ENCODE measurements around the gene CFAP298. TPM values are rescaled to one million over a fixed set of nuclear protein-coding genes. Genes with fewer than 3 reads are reported as not detected.

The CFAP298 gene
- polyA plus RNA-seq, 10 donors: 22.0 to 34.5 (median 28.6) TPM

GRCh38 chr21:32603131-32603530, 9.0 kb downstream of the CFAP298 start:
- DNase-seq: no peak

GRCh38 chr21:32602099-32602498, 10.1 kb downstream of the CFAP298 start:
- DNase-seq: no peak

- DNase-seq: no peak
Observed at GRCh38 chr21:32599526-32599925, 12.7 kb downstream of the CFAP298 start.

GRCh38 chr21:32599091-32599490, 13.1 kb downstream of the CFAP298 start:
- no peak for DNase-seq

- DNase-seq: peak in 1 of 3 donors; percentile 66
Observed at GRCh38 chr21:32597205-32597604, 15.0 kb downstream of the CFAP298 start.

GRCh38 chr21:32595431-32595830, 16.7 kb downstream of the CFAP298 start:
- no peak for DNase-seq

- no peak for DNase-seq
Observed at GRCh38 chr21:32593690-32594089, 18.5 kb downstream of the CFAP298 start.

- DNase-seq: no peak
Observed at GRCh38 chr21:32592929-32593502, 19.2 kb downstream of the CFAP298 start.

GRCh38 chr21:32590130-32590529, 22.0 kb downstream of the CFAP298 start:
- no peak for DNase-seq

GRCh38 chr21:32587651-32588050, 24.5 kb downstream of the CFAP298 start:
- DNase-seq: no peak

- DNase-seq: no peak
Observed at GRCh38 chr21:32587120-32587519, 25.1 kb downstream of the CFAP298 start.

- DNase-seq: no peak
Observed at GRCh38 chr21:32585970-32586369, 26.2 kb downstream of the CFAP298 start.

GRCh38 chr21:32585042-32585710, 27.0 kb downstream of the CFAP298 start, which contains the start of gene TCP10L:
TCP10L (minus strand) TSS chr21:32585523; CDS start chr21:32584304, 1,219 bp downstream.
- no peak for DNase-seq

- DNase-seq: no peak
Observed at GRCh38 chr21:32584472-32584871, 27.7 kb downstream of the CFAP298 start.

GRCh38 chr21:32581732-32582131, 30.4 kb downstream of the CFAP298 start:
- DNase-seq: no peak

GRCh38 chr21:32580949-32581348, 31.2 kb downstream of the CFAP298 start:
- DNase-seq: no peak

- DNase-seq: no peak
Observed at GRCh38 chr21:32578107-32578691, 34.0 kb downstream of the CFAP298 start.

GRCh38 chr21:32576011-32576410, 36.2 kb downstream of the CFAP298 start:
- no peak for DNase-seq

GRCh38 chr21:32574946-32575925, 36.9 kb downstream of the CFAP298 start:
- DNase-seq: no peak

GRCh38 chr21:32572574-32573420, 39.4 kb downstream of the CFAP298 start:
- DNase-seq: no peak

- no peak for DNase-seq
Observed at GRCh38 chr21:32570456-32570855, 41.7 kb downstream of the CFAP298 start.

Measured in muscle of back (tissue), 11 donors.